HG02763 (cell line): ENCODE results near the gene TRIP12.
"Not testable (repeated sequence)": the region's sequence is repeated elsewhere in the genome, so short reads cannot be mapped to it uniquely, and the experiment has no call there.

Experiments used
- ATAC-seq: cut with Tn5 transposase; IDR thresholded peaks from one replicate; pipeline ENCODE4 v1.9.1; 2021; ENCODE audit warnings: mild to moderate bottlenecking, moderate library complexity; ENCODE audit not compliant: unreplicated experiment

TRIP12 gene

GRCh38 chr2:229725716-229726574 lies 195.9 kb downstream of the TRIP12 start:
- ATAC-seq, result no peak

GRCh38 chr2:229723192-229723591 lies 198.6 kb downstream of the TRIP12 start:
- ATAC-seq, result not testable (repeated sequence)

- ATAC-seq, result no peak
Observed at GRCh38 chr2:229719926-229720647, 201.7 kb downstream of the TRIP12 start.

- ATAC-seq, result no peak
Observed at GRCh38 chr2:229718057-229718456, 203.8 kb downstream of the TRIP12 start.

- no peak for ATAC-seq
Observed at GRCh38 chr2:229715895-229716507, 205.8 kb downstream of the TRIP12 start.

- peak; percentile 30 for ATAC-seq
Observed at GRCh38 chr2:229714736-229715541, 206.9 kb downstream of the TRIP12 start.

GRCh38 chr2:229714080-229714735 lies 207.6 kb downstream of the TRIP12 start, which contains the start of gene DNER:
Gene DNER, minus strand, starts transcription at chr2:229714555. Its CDS starts 132 bp downstream, at chr2:229714423.
- ATAC-seq, result peak; percentile 62
